Left cardiac atrium (tissue), 4 donors: ENCODE data around the gene CST8. TPM values are rescaled to one million over a fixed set of nuclear protein-coding genes. Genes with fewer than 3 reads are reported as not detected.

Experiments used
- ATAC-seq, 2 donors: fragments of 200-7000 bp; cut with Tn5 transposase; one replicate each; pipeline ENCODE4 v1.9.1; 2020; ENCODE audit warnings: mild to moderate bottlenecking in 2 of 2, moderate library complexity in 2 of 2
- DNase-seq: peaks from one replicate; pipeline ENCODE4 v3.0.0-alpha.2; 2020
- intact Hi-C, 2 donors: fragments of 100-400 bp; cut with DNase I; formaldehyde crosslinking; loops; one replicate each; pipeline versions ENCODE4 v1.14.1 to v1.15.1; 2022 to 2023
- total RNA-seq, 2 donors: library from RNA; stranded (reverse); fragmentation: NEBNext Ultra II Directional; extraction: Animal tissue kit (Norgen Biotek cat#: 25700); gene quantifications; one replicate each; pipeline ENCODE4 v1.2.1, GENCODE V29; 2021
- donor health status: DM: no; HTN: yes; CAD: no.
- donor health status: DM: no; HTN: yes; CAD: no; lungs with severe emphysema.
- donor health status: DM: yes; HTN: yes; CAD: no.
- donor health status: Dilated cardiomyopathy.

The CST8 gene
- total RNA-seq, 2 donors from 2014 or later: not detected

GRCh38 chr20:23514848-23515247 is 23.9 kb downstream of the CST8 start:
- intact Hi-C loops: no loop called here
- no peak for DNase-seq

GRCh38 chr20:23515250-23515939 is 24.5 kb downstream of the CST8 start:
- DNase-seq (no peak), ATAC-seq (no peak)
- intact Hi-C loops: no loop called here

More at GRCh38 chr20:23514848-23515247, 23.9 kb downstream of the CST8 start:
- no peak for ATAC-seq

GRCh38 chr20:23517719-23518118 is 26.8 kb downstream of the CST8 start:
- intact Hi-C loops: no loop called here
- DNase-seq: no peak
- ATAC-seq: no peak

GRCh38 chr20:23519556-23519955 is 28.6 kb downstream of the CST8 start:
- DNase-seq (no peak), ATAC-seq (no peak)
- intact Hi-C loops: no loop called here

GRCh38 chr20:23520185-23520584 is 29.3 kb downstream of the CST8 start:
- intact Hi-C loops: no loop called here
- ATAC-seq: no peak
- DNase-seq: no peak

- DNase-seq: no peak
- intact Hi-C loops: no loop called here
- no peak for ATAC-seq
These were observed 33.2 kb downstream of the CST8 start for GRCh38 chr20:23524146-23524545.

- no peak for ATAC-seq
- no peak for DNase-seq
- intact Hi-C loops: no loop called here
These were observed 35.9 kb downstream of the CST8 start for GRCh38 chr20:23526850-23527249.

GRCh38 chr20:23528867-23529431 is 38.0 kb downstream of the CST8 start:
- ATAC-seq (no peak), DNase-seq (no peak)
- intact Hi-C loops: no loop called here

GRCh38 chr20:23530937-23531567 is 40.1 kb downstream of the CST8 start:
- DNase-seq: no peak
- ATAC-seq: no peak
- intact Hi-C loops: no loop called here

- intact Hi-C loops: no loop called here
- DNase-seq (no peak), ATAC-seq (no peak)
These were observed 41.6 kb downstream of the CST8 start for GRCh38 chr20:23532533-23532932.

GRCh38 chr20:23533161-23533560 is 42.2 kb downstream of the CST8 start:
- intact Hi-C loops: no loop called here
- DNase-seq: no peak
- no peak for ATAC-seq

GRCh38 chr20:23534801-23535593 is 44.1 kb downstream of the CST8 start:
- ATAC-seq: no peak
- no peak for DNase-seq
- intact Hi-C loops: no loop called here

- DNase-seq (no peak), ATAC-seq (peak in 1 of 2 donors; percentile 25)
- intact Hi-C loops: no loop called here
These were observed 45.5 kb downstream of the CST8 start for GRCh38 chr20:23536328-23536974.

GRCh38 chr20:23537030-23537429 is 46.1 kb downstream of the CST8 start:
- no peak for ATAC-seq
- intact Hi-C loops: no loop called here
- no peak for DNase-seq

- DNase-seq: no peak
- intact Hi-C loops: no loop called here
- ATAC-seq: no peak
These were observed 49.7 kb downstream of the CST8 start for GRCh38 chr20:23540624-23541023.

- ATAC-seq (peak in 1 of 2 donors; percentile 57), DNase-seq (no peak)
- intact Hi-C loops: no loop called here
These were observed 50.4 kb downstream of the CST8 start for GRCh38 chr20:23541330-23541729.

GRCh38 chr20:23541776-23542175 is 50.9 kb downstream of the CST8 start:
- intact Hi-C loops: no loop called here
- DNase-seq: no peak
- no peak for ATAC-seq

GRCh38 chr20:23542801-23543200 is 51.9 kb downstream of the CST8 start:
- intact Hi-C loops: no loop called here
- DNase-seq (no peak), ATAC-seq (no peak)

GRCh38 chr20:23544133-23544532 is 53.2 kb downstream of the CST8 start:
- intact Hi-C loops: no loop called here
- DNase-seq (no peak), ATAC-seq (no peak)
